IMR-90 (cell line): Measurements from ENCODE around the gene ATXN10. TPM values are rescaled to one million over a fixed set of nuclear protein-coding genes. Genes with fewer than 3 reads are reported as not detected.

ENCODE experiments used
- ATAC-seq: fragments of 200-7000 bp; cut with Tn5 transposase; 2 replicates; pipeline ENCODE4 v1.9.1; 2020; ENCODE audit warnings: low read depth, mild to moderate bottlenecking, moderate library complexity
- BruUV-seq: library from RNA; stranded (reverse); fragments of 400-500 nt; replicated peaks from 2 replicates; lab custom pipeline; 2021; lab: Mats Ljungman, UMichigan
- CTCF ChIA-PET: fragments of 300-600 bp; formaldehyde crosslinking; extraction: SDS; loops from one replicate; lab custom pipeline; 2021; ENCODE audit warnings: antibody characterized with exemption; lab: Yijun Ruan, JAX
- POLR2A ChIA-PET: fragments of 300-600 bp; sonication (Branson Sonifier 250); formaldehyde crosslinking; loops from one replicate; lab custom pipeline; 2022; ENCODE audit warnings: antibody characterized with exemption; ENCODE audit not compliant: unreplicated experiment; lab: Charles Lee
- DNase-seq: peaks from one replicate; pipeline ENCODE4 v3.0.0; 2013
- H2AFZ ChIP-seq: replicated peaks from 2 replicates; pipeline ENCODE3; 2013; ENCODE audit warnings: low read length, mild to moderate bottlenecking; ENCODE audit not compliant: poor library complexity
- H2AK5ac ChIP-seq: 2 replicates; pipeline ENCODE4 v1.6.1; 2013; ENCODE audit warnings: low read depth, low read length, inconsistent platforms
- H2AK9ac ChIP-seq: replicated peaks from 2 replicates; pipeline ENCODE3; 2013; ENCODE audit warnings: mild to moderate bottlenecking, low read depth, low read length, moderate library complexity; ENCODE audit not compliant: poor library complexity
- H2BK120ac ChIP-seq: 2 replicates; pipeline ENCODE4 v1.6.1; 2013; ENCODE audit warnings: low read depth, low read length, inconsistent platforms
- H2BK15ac ChIP-seq: 3 replicates; pipeline ENCODE4 v1.6.1; 2013; ENCODE audit warnings: low read depth, low read length, inconsistent platforms
- H2BK20ac ChIP-seq: 2 replicates; pipeline ENCODE4 v1.6.1; 2013; ENCODE audit warnings: low read depth, mild to moderate bottlenecking, inconsistent platforms, low read length, moderate library complexity
- H2BK5ac ChIP-seq: 2 replicates; pipeline ENCODE4 v1.6.1; 2013; ENCODE audit warnings: mild to moderate bottlenecking, low read depth, low read length, inconsistent platforms; ENCODE audit not compliant: poor library complexity, severe bottlenecking
- H3K14ac ChIP-seq: replicated peaks from 2 replicates; pipeline ENCODE4 v1.6.1; 2013; ENCODE audit warnings: low read depth, low read length, inconsistent platforms
- H3K18ac ChIP-seq: 2 replicates; pipeline ENCODE4 v1.6.1; 2013; ENCODE audit warnings: low read depth, low read length, control low read depth
- H3K23ac ChIP-seq: 2 replicates; pipeline ENCODE4 v1.6.1; 2013; ENCODE audit warnings: low read depth, low read length, inconsistent platforms
- H3K27ac ChIP-seq: 2 replicates; pipeline ENCODE4 v1.5.1; 2013; ENCODE audit warnings: mild to moderate bottlenecking, control low read depth, low read length; ENCODE audit not compliant: insufficient read depth
- H3K27me3 ChIP-seq: 2 replicates; pipeline ENCODE4 v1.6.1; 2013; ENCODE audit warnings: low read length; ENCODE audit not compliant: control insufficient read depth, insufficient read depth
- H3K36me3 ChIP-seq: 2 replicates; pipeline ENCODE4 v1.6.1; 2013; ENCODE audit warnings: low read length, mixed read lengths; ENCODE audit not compliant: control insufficient read depth, insufficient read depth
- H3K4ac ChIP-seq: 2 replicates; pipeline ENCODE4 v1.6.1; 2013; ENCODE audit warnings: low read depth, low read length, inconsistent platforms
- H3K4me1 ChIP-seq: 2 replicates; pipeline ENCODE4 v1.6.1; 2013; ENCODE audit warnings: low read length, mixed read lengths; ENCODE audit not compliant: control insufficient read depth, insufficient read depth
- H3K4me2 ChIP-seq: 2 replicates; pipeline ENCODE4 v1.6.1; 2013; ENCODE audit warnings: low read depth, mild to moderate bottlenecking, control low read depth, low read length, moderate library complexity
- H3K4me3 ChIP-seq: 2 replicates; pipeline ENCODE4 v1.5.1; 2013; ENCODE audit warnings: low read depth, mild to moderate bottlenecking, control low read depth, low read length, moderate library complexity; ENCODE audit not compliant: insufficient read depth
- H3K56ac ChIP-seq: 2 replicates; pipeline ENCODE4 v1.6.1; 2013; ENCODE audit warnings: low read length, inconsistent platforms; ENCODE audit not compliant: insufficient read depth; ENCODE audit errors: extremely low read depth
- H3K79me1 ChIP-seq, 2 experiments: 2 replicates each; pipeline ENCODE4 v1.6.1; 2013; ENCODE audit warnings: low read length in 2 of 2, inconsistent platforms in 1 of 2, low read depth in 1 of 2
- H3K9ac ChIP-seq: 2 replicates; pipeline ENCODE4 v1.6.1; 2013; ENCODE audit warnings: low read depth, low read length, control low read depth
- H3K9me1 ChIP-seq: 2 replicates; pipeline ENCODE4 v1.6.1; 2013; ENCODE audit warnings: low read length, inconsistent platforms; ENCODE audit not compliant: insufficient read depth
- H3K9me3 ChIP-seq: 2 replicates; pipeline ENCODE4 v1.6.1; 2013; ENCODE audit warnings: low read length; ENCODE audit not compliant: control insufficient read depth, insufficient read depth
- H4K20me1 ChIP-seq: 2 replicates; pipeline ENCODE4 v1.6.1; 2013; ENCODE audit warnings: low read length, inconsistent platforms; ENCODE audit not compliant: insufficient read depth
- H4K5ac ChIP-seq: 2 replicates; pipeline ENCODE4 v1.6.1; 2013; ENCODE audit warnings: mild to moderate bottlenecking, low read depth, low read length, control low read depth
- H4K8ac ChIP-seq, 2 experiments: 2 replicates each; pipeline ENCODE4 v1.6.1; 2013; ENCODE audit warnings: low read depth in 2 of 2, low read length in 2 of 2, control low read depth in 1 of 2, inconsistent platforms in 1 of 2
- H4K91ac ChIP-seq: 2 replicates; pipeline ENCODE4 v1.6.1; 2013; ENCODE audit warnings: low read depth, low read length, inconsistent platforms; ENCODE audit not compliant: insufficient read depth
- MAFK ChIP-seq: IDR thresholded peaks from 2 replicates; pipeline ENCODE4 v1.6.1; 2012; ENCODE audit warnings: low read depth, low read length, improper control_type of control experiment
- POLR2A ChIP-seq: IDR thresholded peaks from 2 replicates; pipeline ENCODE4 v1.6.1; 2012; ENCODE audit warnings: mild to moderate bottlenecking, low read depth, low read length
- WGBS, 2 experiments: methylation state at CpG; one replicate each; pipeline versions ENCODE4 v1.1.5 to v1.1.7; 2013; ENCODE audit warnings: missing lambda C conversion rate in 2 of 2; ENCODE audit not compliant: insufficient read length in 1 of 2; ENCODE audit errors: extremely low coverage in 2 of 2; 5-methylcytosine and 5-hydroxymethylcytosine counted together
- dilution Hi-C: fragments of 300-500 bp; cut with HindIII; formaldehyde crosslinking; loops from one replicate; pipeline ENCODE4 v1.14.3; 2018; ENCODE audit warnings: low sequenced_read_pairs; ENCODE audit not compliant: unreplicated experiment
- in situ Hi-C: fragments of 300-500 bp; cut with MboI; formaldehyde crosslinking; loops from 3 replicates; pipeline ENCODE4 v1.14.3; 2019; ENCODE audit warnings: low sequenced_read_pairs, inconsistent platforms, mixed read lengths
- intact Hi-C: fragments of 100-400 bp; cut with micrococcal nuclease; formaldehyde crosslinking; loops from 2 replicates; pipeline ENCODE4 v1.10.0; 2022
- polyA plus RNA-seq, 3 experiments: library from polyadenylated mRNA; depleted of rRNA; stranded (reverse); fragments of >200 nt; gene quantifications; 2 replicates each; pipeline ENCODE4 v1.2.3, GENCODE V29; 2012; ENCODE audit warnings: low replicate concordance in 1 of 3
- total RNA-seq: library from RNA; depleted of rRNA; stranded (reverse); fragments of >200 nt; gene quantifications from 2 replicates; pipeline ENCODE4 v1.2.3, GENCODE V29; 2012

Gene ATXN10
- total and polyA plus RNA-seq, 2 of the 4 experiments (the other 2 are of a cell fraction), result 116 to 231 TPM

DNA sequence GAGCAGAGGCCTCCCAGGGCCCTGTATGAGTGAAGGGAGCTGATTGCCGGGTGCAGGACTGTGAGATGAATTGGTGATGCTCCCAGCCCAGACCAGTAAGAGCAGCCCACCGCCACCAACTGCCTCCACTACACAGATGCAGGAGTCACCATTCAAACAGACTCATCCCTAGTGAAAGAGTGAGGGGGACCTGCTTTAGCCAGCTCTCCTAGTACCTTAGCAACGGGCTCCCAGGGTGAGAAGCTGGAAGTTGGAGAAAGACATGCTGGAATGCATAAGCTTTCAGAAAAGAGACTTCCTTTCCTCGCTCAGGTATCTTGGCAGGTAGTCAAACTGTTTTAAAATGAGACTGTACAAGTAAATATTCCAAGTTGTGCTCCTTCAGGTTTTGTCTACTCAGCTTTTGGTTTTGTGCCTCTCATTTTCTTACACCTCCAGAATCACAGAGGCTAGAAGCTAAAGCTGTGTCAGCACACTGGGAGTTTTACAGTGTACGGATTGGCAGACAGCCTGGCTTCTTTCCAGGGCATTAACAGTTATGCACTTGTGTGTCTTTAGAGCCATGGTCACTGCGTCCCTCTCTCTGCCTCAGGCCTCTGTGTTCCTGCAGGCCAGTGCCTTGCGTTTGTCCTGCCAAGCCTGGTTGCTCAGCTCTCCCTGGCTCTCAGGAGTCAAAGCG is 146.2 kb downstream of the ATXN10 start:
- BruUV-seq, result no TSS peak
- DNase-seq (no peak), ATAC-seq (0 out of 2 replicates have a peak, but pooled peaks have one; percentile 24)
- H4K5ac ChIP-seq, result no peak overlapping the region
- no peaks in the 10 kb centered on the region for H3K27me3 ChIP-seq
- no peak overlapping the region for H2BK15ac ChIP-seq
- peaks cover 7% of the 10 kb centered on the region; the same call in 1 of the 2 replicates for H4K20me1 ChIP-seq
- H3K4me2 ChIP-seq, result no peak overlapping the region
- dilution Hi-C loops, result no loop called here
- no peak overlapping the region for H2BK5ac ChIP-seq
- H3K18ac ChIP-seq, result no peak overlapping the region
- no peak overlapping the region for H2AK5ac ChIP-seq
- no peak overlapping the region for H3K9ac ChIP-seq
- 77% methylated on average over 3 of the region's 8 CpGs; no CpG with 5 or more reads in 1 of the 2 experiments for WGBS, 2 experiments
- intact Hi-C loops, result no loop called here
- no peak overlapping the region for H3K4ac ChIP-seq
- H3K79me1 ChIP-seq, result peaks cover 26 to 57% of the 10 kb centered on the region in 2 experiments
- H2AK9ac ChIP-seq, result no peak overlapping the region
- peaks cover 10% of the 10 kb centered on the region; the same call in 1 of the 2 replicates for H3K9me1 ChIP-seq
- no peak overlapping the region for H3K14ac ChIP-seq
- peaks cover 6% of the 10 kb centered on the region; the same call in 1 of the 2 replicates for H3K4me1 ChIP-seq
- H3K9me3 ChIP-seq, result no peaks in the 10 kb centered on the region
- H2BK20ac ChIP-seq, result no peak overlapping the region
- TF ChIP-seq POLR2A (no peak), MAFK (0 out of 2 replicates have a peak, but pooled peaks have one; percentile 16)
- H3K27ac ChIP-seq, result no peak overlapping the region
- no peak overlapping the region for H4K8ac ChIP-seq
- no peak overlapping the region for H4K91ac ChIP-seq
- H3K56ac ChIP-seq, result no peak overlapping the region
- CTCF ChIA-PET, result no interaction called here
- no peak overlapping the region for H2AFZ ChIP-seq
- H3K4me3 ChIP-seq, result no peak overlapping the region
- no peak overlapping the region for H2BK120ac ChIP-seq
- POLR2A ChIA-PET, result no interaction called here
- no peak overlapping the region for H3K23ac ChIP-seq
- H3K36me3 ChIP-seq, result peaks cover 23% of the 10 kb centered on the region
- in situ Hi-C loops, result no loop called here
